BE2C (cell line): ENCODE measurements around the gene ZCCHC3.

Experiments
- DNase-seq: peaks from one replicate; pipeline ENCODE4 v3.0.0-alpha.2; 2020
- H3K27me3 ChIP-seq: fragments of 250-450 bp; sonication (Bioruptor Pico); 2 replicates; pipeline ENCODE4 v1.5.1; 2020; ENCODE audit warnings: mild to moderate bottlenecking
- H3K36me3 ChIP-seq: fragments of 250-450 bp; sonication (Bioruptor Pico); 2 replicates; pipeline ENCODE4 v1.5.1; 2020; ENCODE audit warnings: mild to moderate bottlenecking
- H3K4me1 ChIP-seq: fragments of 250-450 bp; sonication (Bioruptor Pico); 2 replicates; pipeline ENCODE4 v1.5.1; 2020
- H3K4me3 ChIP-seq: 2 replicates; pipeline ENCODE4 v1.5.1; 2011; ENCODE audit warnings: low read depth, low read length
- H3K9me3 ChIP-seq: fragments of 250-450 bp; sonication (Bioruptor Pico); 2 replicates; pipeline ENCODE4 v1.5.1; 2020
- TF ChIP-seq, protein P1 (sequence below): IDR thresholded peaks from 2 replicates; pipeline ENCODE4 v1.5.1; 2012; ENCODE audit warnings: mild to moderate bottlenecking, low read depth, low read length

Gene ZCCHC3

GRCh38 chr20:289693-290083, 7.7 kb upstream of the ZCCHC3 start:
- TF ChIP-seq, protein P1, sequence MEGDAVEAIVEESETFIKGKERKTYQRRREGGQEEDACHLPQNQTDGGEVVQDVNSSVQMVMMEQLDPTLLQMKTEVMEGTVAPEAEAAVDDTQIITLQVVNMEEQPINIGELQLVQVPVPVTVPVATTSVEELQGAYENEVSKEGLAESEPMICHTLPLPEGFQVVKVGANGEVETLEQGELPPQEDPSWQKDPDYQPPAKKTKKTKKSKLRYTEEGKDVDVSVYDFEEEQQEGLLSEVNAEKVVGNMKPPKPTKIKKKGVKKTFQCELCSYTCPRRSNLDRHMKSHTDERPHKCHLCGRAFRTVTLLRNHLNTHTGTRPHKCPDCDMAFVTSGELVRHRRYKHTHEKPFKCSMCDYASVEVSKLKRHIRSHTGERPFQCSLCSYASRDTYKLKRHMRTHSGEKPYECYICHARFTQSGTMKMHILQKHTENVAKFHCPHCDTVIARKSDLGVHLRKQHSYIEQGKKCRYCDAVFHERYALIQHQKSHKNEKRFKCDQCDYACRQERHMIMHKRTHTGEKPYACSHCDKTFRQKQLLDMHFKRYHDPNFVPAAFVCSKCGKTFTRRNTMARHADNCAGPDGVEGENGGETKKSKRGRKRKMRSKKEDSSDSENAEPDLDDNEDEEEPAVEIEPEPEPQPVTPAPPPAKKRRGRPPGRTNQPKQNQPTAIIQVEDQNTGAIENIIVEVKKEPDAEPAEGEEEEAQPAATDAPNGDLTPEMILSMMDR: no peak
- H3K4me3 ChIP-seq: peak overlapping the region; percentile 69
- H3K36me3 ChIP-seq: no peaks in the 10 kb centered on the region
- no peaks in the 10 kb centered on the region for H3K9me3 ChIP-seq
- DNase-seq: no peak
- no peaks in the 10 kb centered on the region for H3K27me3 ChIP-seq
- H3K4me1 ChIP-seq: no peaks in the 10 kb centered on the region

DNA sequence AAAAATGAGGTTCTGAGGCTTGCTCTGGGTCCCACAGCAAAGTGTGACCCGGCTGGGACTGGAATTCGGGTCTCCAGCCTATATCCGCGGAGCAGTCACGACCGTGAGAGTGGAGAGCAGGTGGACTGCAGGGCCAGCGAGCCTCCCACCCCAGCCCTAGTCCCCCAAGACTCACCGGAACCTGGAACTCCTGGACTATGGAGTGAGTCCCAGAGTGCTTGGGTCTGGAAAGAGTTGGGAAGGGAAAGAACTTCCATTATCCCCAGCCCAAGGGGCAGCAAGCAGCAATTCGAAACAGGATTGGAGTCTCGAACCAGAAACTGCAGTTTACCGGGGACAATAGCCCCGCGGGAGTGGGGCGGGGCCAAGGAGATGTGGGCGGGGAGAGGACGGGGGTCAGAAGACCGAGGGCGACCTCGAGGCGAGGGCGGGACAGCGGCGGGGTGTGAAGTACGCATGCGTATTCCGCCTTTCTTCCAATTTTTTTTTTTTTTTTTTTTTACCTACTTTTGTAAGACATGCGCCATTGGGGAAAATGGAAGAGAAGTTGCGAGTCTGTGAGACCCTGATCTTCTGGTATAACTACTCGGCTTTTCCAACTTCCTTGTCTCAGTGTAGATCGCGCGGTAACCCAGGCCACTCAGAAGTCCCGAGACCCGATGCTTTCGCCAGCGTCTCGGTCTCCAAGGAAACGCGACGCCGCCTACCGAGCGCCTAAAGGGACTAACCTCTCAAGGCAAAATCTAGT, 7.1 kb upstream of the ZCCHC3 start, which contains the start of gene C20orf96:
C20orf96 (minus strand) TSS at position 667 of the 748 bp plus-strand sequence; CDS start at position 527, 140 bp downstream.
- DNase-seq: peak; percentile 82
- TF ChIP-seq, protein P1: peak; percentile 39

GRCh38 chr20:294602-295001, 2.8 kb upstream of the ZCCHC3 start:
- DNase-seq: no peak
- no peak overlapping the region for H3K4me3 ChIP-seq
- no peaks in the 10 kb centered on the region for H3K4me1 ChIP-seq
- TF ChIP-seq, protein P1: no peak
- H3K36me3 ChIP-seq: peaks cover 1% of the 10 kb centered on the region
- H3K27me3 ChIP-seq: no peaks in the 10 kb centered on the region
- H3K9me3 ChIP-seq: no peaks in the 10 kb centered on the region

More for the DNA sequence above, 7.1 kb upstream of the ZCCHC3 start, which contains the start of gene C20orf96:
- peak within 1 kb of the TSS; percentile 69 for H3K4me3 ChIP-seq
- H3K27me3 ChIP-seq: no peaks in the 10 kb centered on the region
- H3K4me1 ChIP-seq: no peaks in the 10 kb centered on the region
- H3K36me3 ChIP-seq: no peaks in the 10 kb centered on the region
- H3K9me3 ChIP-seq: no peaks in the 10 kb centered on the region

DNA sequence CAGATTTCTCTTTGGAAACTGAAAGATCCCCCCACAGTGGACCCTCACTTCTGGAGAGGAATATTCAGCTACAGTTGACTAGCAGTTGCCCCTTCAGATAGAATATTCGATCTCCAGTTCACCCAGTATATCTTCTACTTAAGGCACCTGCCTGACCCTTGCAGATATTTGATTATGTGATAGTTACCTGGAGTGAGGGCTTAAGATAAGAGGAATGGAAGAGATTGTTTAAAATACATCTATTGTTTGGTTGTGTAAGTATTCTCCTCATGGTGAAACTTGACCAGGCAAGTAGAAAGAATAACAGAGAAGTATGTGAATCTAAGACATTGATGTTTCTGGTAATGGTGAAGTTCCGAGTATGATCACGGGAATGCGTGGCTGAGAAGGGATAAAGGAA, 1.6 kb upstream of the ZCCHC3 start:
- DNase-seq: no peak
- Histone ChIP-seq H3K4me1 (no peaks in the 10 kb centered on the region), H3K9me3 (no peaks in the 10 kb centered on the region), H3K4me3 (no peak overlapping the region), H3K36me3 (peaks cover 10% of the 10 kb centered on the region), H3K27me3 (no peaks in the 10 kb centered on the region)
- TF ChIP-seq, protein P1: no peak

DNA sequence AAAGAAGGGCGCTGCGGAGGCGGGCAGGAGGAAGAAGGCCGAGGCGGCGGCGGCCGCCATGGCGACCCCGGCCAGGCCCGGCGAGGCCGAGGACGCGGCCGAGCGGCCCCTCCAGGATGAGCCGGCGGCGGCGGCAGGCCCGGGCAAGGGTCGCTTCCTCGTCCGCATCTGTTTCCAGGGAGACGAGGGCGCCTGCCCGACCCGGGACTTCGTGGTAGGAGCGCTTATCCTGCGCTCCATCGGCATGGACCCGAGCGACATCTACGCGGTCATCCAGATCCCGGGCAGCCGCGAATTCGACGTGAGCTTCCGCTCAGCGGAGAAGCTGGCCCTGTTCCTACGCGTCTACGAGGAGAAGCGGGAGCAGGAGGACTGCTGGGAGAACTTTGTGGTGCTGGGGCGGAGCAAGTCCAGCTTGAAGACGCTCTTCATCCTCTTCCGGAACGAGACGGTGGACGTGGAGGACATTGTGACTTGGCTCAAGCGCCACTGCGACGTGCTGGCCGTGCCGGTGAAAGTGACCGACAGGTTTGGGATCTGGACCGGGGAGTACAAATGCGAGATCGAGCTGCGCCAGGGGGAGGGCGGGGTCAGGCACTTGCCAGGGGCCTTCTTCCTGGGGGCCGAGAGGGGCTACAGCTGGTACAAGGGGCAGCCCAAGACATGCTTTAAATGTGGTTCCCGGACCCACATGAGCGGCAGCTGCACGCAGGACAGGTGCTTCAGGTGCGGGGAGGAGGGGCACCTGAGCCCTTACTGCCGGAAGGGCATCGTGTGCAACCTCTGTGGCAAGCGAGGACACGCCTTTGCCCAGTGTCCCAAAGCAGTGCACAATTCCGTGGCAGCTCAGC, 780 bp downstream of the ZCCHC3 start:
- Histone ChIP-seq H3K36me3 (peaks cover 10% of the 10 kb centered on the region), H3K27me3 (no peaks in the 10 kb centered on the region), H3K4me3 (peak overlapping the region; percentile 81), H3K4me1 (no peaks in the 10 kb centered on the region), H3K9me3 (no peaks in the 10 kb centered on the region)
- TF ChIP-seq, protein P1: no peak
- peak; percentile 25 for DNase-seq
